ENCODE data around the gene TRPV2.

DNA sequence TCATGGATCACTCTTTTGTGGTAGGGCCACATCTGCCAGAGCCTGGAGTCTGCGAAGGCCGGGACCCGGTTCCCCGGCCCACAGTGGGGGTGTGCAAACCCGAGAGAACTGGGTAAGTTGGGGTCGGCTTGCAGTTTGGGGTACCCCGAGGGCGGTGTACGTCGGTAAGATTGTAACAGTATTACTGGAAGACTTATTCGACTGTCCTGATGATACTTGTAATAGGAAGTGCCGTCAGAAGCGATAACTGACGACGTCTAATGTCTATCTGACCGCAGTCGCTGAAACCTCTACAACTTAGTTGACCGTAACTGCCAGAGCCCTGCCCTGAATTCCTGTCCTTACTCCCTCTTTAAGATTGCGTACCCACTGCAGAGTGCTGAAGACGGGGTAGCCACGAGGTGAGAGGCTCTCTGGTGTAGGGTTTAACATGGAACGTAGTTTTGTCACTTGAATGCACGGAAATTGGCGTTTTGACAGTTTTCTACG lies 24.0 kb downstream of the TRPV2 start:
- TF ChIP-seq POLR2AphosphoS5 (IDR thresholded peaks at IDR 0.05; ENCODE audit: low read depth, low read length): peak; percentile 27; the same call in 1 of the 2 replicates
- no peak for TF ChIP-seq TAF1 (IDR thresholded peaks at IDR 0.05; ENCODE audit: borderline replicate concordance, insufficient read depth, low read length)
- no peak for TF ChIP-seq SIN3A (IDR thresholded peaks at IDR 0.05; ENCODE audit: borderline replicate concordance, insufficient read depth, low read length)

All from PFSK-1 (cell line).